Suprapubic skin (tissue), 4 donors: ENCODE data around the gene ARL10.

Experiments
- CTCF ChIP-seq, 2 donors: fragments of 200-600 bp in 1 of 2; fragments of 450-650 bp in 1 of 2; sonication (generic) in 1 of 2; IDR thresholded peaks; one replicate each; pipeline ENCODE4 v1.5.1; 2016 to 2019; ENCODE audit warnings: antibody characterized with exemption in 2 of 2, mild to moderate bottlenecking in 1 of 2, moderate library complexity in 1 of 2
- EP300 ChIP-seq: sonication (generic); formaldehyde crosslinking; IDR thresholded peaks from one replicate; pipeline ENCODE4 v1.6.1; 2017; ENCODE audit warnings: antibody characterized with exemption
- POLR2A ChIP-seq, 2 donors: fragments of 450-650 bp; IDR thresholded peaks; one replicate each; pipeline ENCODE4 v1.6.1; 2017; ENCODE audit warnings: antibody characterized with exemption in 2 of 2, mild to moderate bottlenecking in 2 of 2, moderate library complexity in 2 of 2
- POLR2AphosphoS5 ChIP-seq, 3 donors: sonication (generic); formaldehyde crosslinking; IDR thresholded peaks; one replicate each; pipeline ENCODE4 v1.6.1; 2017; ENCODE audit warnings: antibody characterized with exemption in 3 of 3

- TF ChIP-seq EP300 (no peak), POLR2A (IDR thresholded peaks at IDR 0.05) (no peak), POLR2AphosphoS5 (IDR thresholded peaks at IDR 0.05) (no peak), CTCF (IDR thresholded peaks at IDR 0.05) (no peak)
These were observed 11.8 kb upstream of the ARL10 start for GRCh38 chr5:176353533-176353932.
